Mammary epithelial cell (primary cell): ENCODE measurements around the gene CFTR.
"Not testable (repeated sequence)": the region's sequence is repeated elsewhere in the genome, so short reads cannot be mapped to it uniquely, and the experiment has no call there.

Source experiments
- EZH2 ChIP-seq: IDR thresholded peaks from 2 replicates; pipeline ENCODE4 v1.6.1; 2012; ENCODE audit warnings: low read length, inconsistent platforms, borderline replicate concordance
- TF ChIP-seq, protein P1 (sequence below), 2 donors: IDR thresholded peaks in 1 of 2; conservative IDR thresholded peaks in 1 of 2; 2 replicates each; pipeline ENCODE4 v1.5.1; 2011 to 2012; ENCODE audit warnings: inconsistent platforms in 2 of 2, low read length in 2 of 2, mild to moderate bottlenecking in 2 of 2, control low read depth in 1 of 2, low read depth in 1 of 2; ENCODE audit not compliant: insufficient read depth in 1 of 2; ENCODE audit errors: extremely low read depth in 1 of 2

DNA sequence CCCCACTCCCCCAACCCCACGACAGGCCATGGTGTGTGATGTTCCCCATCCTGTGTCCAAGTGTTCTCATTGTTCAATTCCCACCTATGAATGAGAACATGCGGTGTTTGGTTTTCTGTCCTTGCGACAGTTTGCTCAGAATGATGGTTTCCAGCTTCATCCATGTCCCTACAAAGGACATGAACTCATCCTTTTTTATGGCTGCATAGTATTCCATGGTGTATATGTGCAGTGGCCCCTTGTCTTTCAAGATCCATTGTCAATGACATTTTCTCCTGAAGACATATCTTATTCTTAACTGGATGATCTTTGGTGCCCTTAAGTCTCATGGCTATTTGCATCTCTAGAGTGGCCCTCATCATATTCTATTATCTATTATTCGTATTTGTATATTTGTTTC lies 19.0 kb upstream of the CFTR start:
- TF ChIP-seq, protein P1, sequence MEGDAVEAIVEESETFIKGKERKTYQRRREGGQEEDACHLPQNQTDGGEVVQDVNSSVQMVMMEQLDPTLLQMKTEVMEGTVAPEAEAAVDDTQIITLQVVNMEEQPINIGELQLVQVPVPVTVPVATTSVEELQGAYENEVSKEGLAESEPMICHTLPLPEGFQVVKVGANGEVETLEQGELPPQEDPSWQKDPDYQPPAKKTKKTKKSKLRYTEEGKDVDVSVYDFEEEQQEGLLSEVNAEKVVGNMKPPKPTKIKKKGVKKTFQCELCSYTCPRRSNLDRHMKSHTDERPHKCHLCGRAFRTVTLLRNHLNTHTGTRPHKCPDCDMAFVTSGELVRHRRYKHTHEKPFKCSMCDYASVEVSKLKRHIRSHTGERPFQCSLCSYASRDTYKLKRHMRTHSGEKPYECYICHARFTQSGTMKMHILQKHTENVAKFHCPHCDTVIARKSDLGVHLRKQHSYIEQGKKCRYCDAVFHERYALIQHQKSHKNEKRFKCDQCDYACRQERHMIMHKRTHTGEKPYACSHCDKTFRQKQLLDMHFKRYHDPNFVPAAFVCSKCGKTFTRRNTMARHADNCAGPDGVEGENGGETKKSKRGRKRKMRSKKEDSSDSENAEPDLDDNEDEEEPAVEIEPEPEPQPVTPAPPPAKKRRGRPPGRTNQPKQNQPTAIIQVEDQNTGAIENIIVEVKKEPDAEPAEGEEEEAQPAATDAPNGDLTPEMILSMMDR (conservative IDR thresholded peaks at IDR 0.05 in 1 of 2, IDR thresholded peaks at IDR 0.05 in 1 of 2; ENCODE audit: extremely low read depth in 1 of 2, insufficient read depth in 1 of 2, low read depth in 1 of 2, low read length in 2 of 2): not testable (repeated sequence)
- TF ChIP-seq EZH2: not testable (repeated sequence)
